IMR-90 (cell line): ENCODE data around the gene HHATL. TPM values are rescaled to one million over a fixed set of nuclear protein-coding genes. Genes with fewer than 3 reads are reported as not detected.

Source experiments
- ATAC-seq: fragments of 200-7000 bp; cut with Tn5 transposase; 2 replicates; pipeline ENCODE4 v1.9.1; 2020; ENCODE audit warnings: low read depth, mild to moderate bottlenecking, moderate library complexity
- BruUV-seq: library from RNA; stranded (reverse); fragments of 400-500 nt; replicated peaks from 2 replicates; lab custom pipeline; 2021; lab: Mats Ljungman, UMichigan
- CTCF ChIA-PET: fragments of 300-600 bp; formaldehyde crosslinking; extraction: SDS; loops from one replicate; lab custom pipeline; 2021; ENCODE audit warnings: antibody characterized with exemption; lab: Yijun Ruan, JAX
- POLR2A ChIA-PET: fragments of 300-600 bp; sonication (Branson Sonifier 250); formaldehyde crosslinking; loops from one replicate; lab custom pipeline; 2022; ENCODE audit warnings: antibody characterized with exemption; ENCODE audit not compliant: unreplicated experiment; lab: Charles Lee
- DNase-seq: peaks from one replicate; pipeline ENCODE4 v3.0.0; 2013
- H2AFZ ChIP-seq: replicated peaks from 2 replicates; pipeline ENCODE3; 2013; ENCODE audit warnings: low read length, mild to moderate bottlenecking; ENCODE audit not compliant: poor library complexity
- H2AK5ac ChIP-seq: 2 replicates; pipeline ENCODE4 v1.6.1; 2013; ENCODE audit warnings: low read depth, low read length, inconsistent platforms
- H2AK9ac ChIP-seq: replicated peaks from 2 replicates; pipeline ENCODE3; 2013; ENCODE audit warnings: mild to moderate bottlenecking, low read depth, low read length, moderate library complexity; ENCODE audit not compliant: poor library complexity
- H2BK120ac ChIP-seq: 2 replicates; pipeline ENCODE4 v1.6.1; 2013; ENCODE audit warnings: low read depth, low read length, inconsistent platforms
- H2BK15ac ChIP-seq: 3 replicates; pipeline ENCODE4 v1.6.1; 2013; ENCODE audit warnings: low read depth, low read length, inconsistent platforms
- H2BK20ac ChIP-seq: 2 replicates; pipeline ENCODE4 v1.6.1; 2013; ENCODE audit warnings: low read depth, mild to moderate bottlenecking, inconsistent platforms, low read length, moderate library complexity
- H2BK5ac ChIP-seq: 2 replicates; pipeline ENCODE4 v1.6.1; 2013; ENCODE audit warnings: mild to moderate bottlenecking, low read depth, low read length, inconsistent platforms; ENCODE audit not compliant: poor library complexity, severe bottlenecking
- H3K14ac ChIP-seq: replicated peaks from 2 replicates; pipeline ENCODE4 v1.6.1; 2013; ENCODE audit warnings: low read depth, low read length, inconsistent platforms
- H3K18ac ChIP-seq: 2 replicates; pipeline ENCODE4 v1.6.1; 2013; ENCODE audit warnings: low read depth, low read length, control low read depth
- H3K23ac ChIP-seq: 2 replicates; pipeline ENCODE4 v1.6.1; 2013; ENCODE audit warnings: low read depth, low read length, inconsistent platforms
- H3K27ac ChIP-seq: 2 replicates; pipeline ENCODE4 v1.5.1; 2013; ENCODE audit warnings: mild to moderate bottlenecking, control low read depth, low read length; ENCODE audit not compliant: insufficient read depth
- H3K27me3 ChIP-seq: 2 replicates; pipeline ENCODE4 v1.6.1; 2013; ENCODE audit warnings: low read length; ENCODE audit not compliant: control insufficient read depth, insufficient read depth
- H3K36me3 ChIP-seq: 2 replicates; pipeline ENCODE4 v1.6.1; 2013; ENCODE audit warnings: low read length, mixed read lengths; ENCODE audit not compliant: control insufficient read depth, insufficient read depth
- H3K4ac ChIP-seq: 2 replicates; pipeline ENCODE4 v1.6.1; 2013; ENCODE audit warnings: low read depth, low read length, inconsistent platforms
- H3K4me1 ChIP-seq: 2 replicates; pipeline ENCODE4 v1.6.1; 2013; ENCODE audit warnings: low read length, mixed read lengths; ENCODE audit not compliant: control insufficient read depth, insufficient read depth
- H3K4me2 ChIP-seq: 2 replicates; pipeline ENCODE4 v1.6.1; 2013; ENCODE audit warnings: low read depth, mild to moderate bottlenecking, control low read depth, low read length, moderate library complexity
- H3K4me3 ChIP-seq: 2 replicates; pipeline ENCODE4 v1.5.1; 2013; ENCODE audit warnings: low read depth, mild to moderate bottlenecking, control low read depth, low read length, moderate library complexity; ENCODE audit not compliant: insufficient read depth
- H3K56ac ChIP-seq: 2 replicates; pipeline ENCODE4 v1.6.1; 2013; ENCODE audit warnings: low read length, inconsistent platforms; ENCODE audit not compliant: insufficient read depth; ENCODE audit errors: extremely low read depth
- H3K79me1 ChIP-seq, 2 experiments: 2 replicates each; pipeline ENCODE4 v1.6.1; 2013; ENCODE audit warnings: low read length in 2 of 2, inconsistent platforms in 1 of 2, low read depth in 1 of 2
- H3K9ac ChIP-seq: 2 replicates; pipeline ENCODE4 v1.6.1; 2013; ENCODE audit warnings: low read depth, low read length, control low read depth
- H3K9me1 ChIP-seq: 2 replicates; pipeline ENCODE4 v1.6.1; 2013; ENCODE audit warnings: low read length, inconsistent platforms; ENCODE audit not compliant: insufficient read depth
- H3K9me3 ChIP-seq: 2 replicates; pipeline ENCODE4 v1.6.1; 2013; ENCODE audit warnings: low read length; ENCODE audit not compliant: control insufficient read depth, insufficient read depth
- H4K20me1 ChIP-seq: 2 replicates; pipeline ENCODE4 v1.6.1; 2013; ENCODE audit warnings: low read length, inconsistent platforms; ENCODE audit not compliant: insufficient read depth
- H4K5ac ChIP-seq: 2 replicates; pipeline ENCODE4 v1.6.1; 2013; ENCODE audit warnings: mild to moderate bottlenecking, low read depth, low read length, control low read depth
- H4K8ac ChIP-seq, 2 experiments: 2 replicates each; pipeline ENCODE4 v1.6.1; 2013; ENCODE audit warnings: low read depth in 2 of 2, low read length in 2 of 2, control low read depth in 1 of 2, inconsistent platforms in 1 of 2
- H4K91ac ChIP-seq: 2 replicates; pipeline ENCODE4 v1.6.1; 2013; ENCODE audit warnings: low read depth, low read length, inconsistent platforms; ENCODE audit not compliant: insufficient read depth
- CEBPB ChIP-seq: IDR thresholded peaks from 2 replicates; pipeline ENCODE4 v1.6.1; 2012; ENCODE audit warnings: low read depth, low read length, improper control_type of control experiment
- ELK1 ChIP-seq: fragments of 150-350 bp; IDR thresholded peaks from 2 replicates; pipeline ENCODE4 v1.6.1; 2016; ENCODE audit warnings: low read depth, mild to moderate bottlenecking, low read length, moderate library complexity, borderline replicate concordance
- MAZ ChIP-seq: IDR thresholded peaks from 2 replicates; pipeline ENCODE4 v1.6.1; 2012; ENCODE audit warnings: low read depth, mild to moderate bottlenecking, low read length, improper control_type of control experiment, moderate library complexity, borderline replicate concordance
- POLR2A ChIP-seq: IDR thresholded peaks from 2 replicates; pipeline ENCODE4 v1.6.1; 2012; ENCODE audit warnings: mild to moderate bottlenecking, low read depth, low read length
- WGBS, 2 experiments: methylation state at CpG; one replicate each; pipeline versions ENCODE4 v1.1.5 to v1.1.7; 2013; ENCODE audit warnings: missing lambda C conversion rate in 2 of 2; ENCODE audit not compliant: insufficient read length in 1 of 2; ENCODE audit errors: extremely low coverage in 2 of 2; 5-methylcytosine and 5-hydroxymethylcytosine counted together
- dilution Hi-C: fragments of 300-500 bp; cut with HindIII; formaldehyde crosslinking; loops from one replicate; pipeline ENCODE4 v1.14.3; 2018; ENCODE audit warnings: low sequenced_read_pairs; ENCODE audit not compliant: unreplicated experiment
- in situ Hi-C: fragments of 300-500 bp; cut with MboI; formaldehyde crosslinking; loops from 3 replicates; pipeline ENCODE4 v1.14.3; 2019; ENCODE audit warnings: low sequenced_read_pairs, inconsistent platforms, mixed read lengths
- intact Hi-C: fragments of 100-400 bp; cut with micrococcal nuclease; formaldehyde crosslinking; loops from 2 replicates; pipeline ENCODE4 v1.10.0; 2022
- polyA plus RNA-seq, 3 experiments: library from polyadenylated mRNA; depleted of rRNA; stranded (reverse); fragments of >200 nt; gene quantifications; 2 replicates each; pipeline ENCODE4 v1.2.3, GENCODE V29; 2012; ENCODE audit warnings: low replicate concordance in 1 of 3
- total RNA-seq: library from RNA; depleted of rRNA; stranded (reverse); fragments of >200 nt; gene quantifications from 2 replicates; pipeline ENCODE4 v1.2.3, GENCODE V29; 2012
- TF ChIP-seq, protein P1 (sequence below): fragments of 150-350 bp; IDR thresholded peaks from 2 replicates; pipeline ENCODE4 v1.6.1; 2017; ENCODE audit warnings: mild to moderate bottlenecking, antibody characterized with exemption, low read length, low read depth

Gene HHATL
- total and polyA plus RNA-seq, 2 of the 4 experiments (the other 2 are of a cell fraction) = not detected

DNA sequence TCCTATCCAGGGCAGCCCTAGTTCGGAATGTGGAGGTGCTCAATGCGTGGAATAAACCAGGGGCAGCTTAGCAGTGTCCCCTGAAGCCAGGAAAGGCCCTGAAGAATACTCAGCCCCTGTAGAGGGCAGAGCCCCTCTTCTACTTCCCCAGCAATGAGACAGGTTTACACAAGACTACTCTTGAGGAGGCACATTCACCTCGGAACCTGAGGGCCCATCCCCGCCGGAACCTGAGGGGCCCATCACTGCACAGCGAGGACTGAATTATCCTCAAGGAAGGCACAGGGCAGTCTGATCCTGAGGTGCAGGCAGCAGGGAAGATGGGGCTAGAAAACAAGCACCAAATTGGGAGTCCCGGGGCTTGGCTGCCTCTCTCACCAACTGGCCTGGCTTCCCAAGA is 48.2 kb upstream of the HHATL start:
- Histone ChIP-seq H2BK5ac (no peak overlapping the region), H3K27me3 (peaks cover 5% of the 10 kb centered on the region), H3K14ac (no peak overlapping the region), H4K20me1 (peaks cover 9% of the 10 kb centered on the region), H2AK5ac (no peak overlapping the region), H3K36me3 (no peaks in the 10 kb centered on the region), H4K8ac (no peak overlapping the region), H3K4me2 (no peak overlapping the region), H3K4ac (no peak overlapping the region), H4K5ac (no peak overlapping the region), H3K18ac (no peak overlapping the region), H2AFZ (no peak overlapping the region), H2BK120ac (no peak overlapping the region), H3K9me3 (no peaks in the 10 kb centered on the region), H2BK20ac (no peak overlapping the region), H3K27ac (no peak overlapping the region), H3K4me3 (no peak overlapping the region), H3K4me1 (peaks cover 10% of the 10 kb centered on the region), H4K91ac (no peak overlapping the region), H3K23ac (no peak overlapping the region), H3K56ac (no peak overlapping the region), H2AK9ac (no peak overlapping the region), H3K79me1 (no peaks in the 10 kb centered on the region), H3K9me1 (peaks cover 14% of the 10 kb centered on the region), H2BK15ac (no peak overlapping the region), H3K9ac (no peak overlapping the region)
- in situ Hi-C loops = no loop called here
- intact Hi-C loops = no loop called here
- ChIA-PET POLR2A (interaction anchor here (0.6 kb wide), 1 partner anchor 751 kb away, joined by 4 read pairs; no protein-coding TSS in a partner anchor), CTCF (interaction anchor here (0.7 to 0.8 kb wide), 2 partner anchors 12 to 103 kb away, joined by 3 read pairs; no protein-coding TSS in a partner anchor)
- TF ChIP-seq MAZ = no peak
- no peak for TF ChIP-seq CEBPB
- no peak for TF ChIP-seq ELK1
- TF ChIP-seq, protein P1, sequence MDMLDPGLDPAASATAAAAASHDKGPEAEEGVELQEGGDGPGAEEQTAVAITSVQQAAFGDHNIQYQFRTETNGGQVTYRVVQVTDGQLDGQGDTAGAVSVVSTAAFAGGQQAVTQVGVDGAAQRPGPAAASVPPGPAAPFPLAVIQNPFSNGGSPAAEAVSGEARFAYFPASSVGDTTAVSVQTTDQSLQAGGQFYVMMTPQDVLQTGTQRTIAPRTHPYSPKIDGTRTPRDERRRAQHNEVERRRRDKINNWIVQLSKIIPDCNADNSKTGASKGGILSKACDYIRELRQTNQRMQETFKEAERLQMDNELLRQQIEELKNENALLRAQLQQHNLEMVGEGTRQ = no peak
- no peak for TF ChIP-seq POLR2A
- no TSS peak for BruUV-seq
- 100% methylated on average over 2 of the region's 7 CpGs; no CpG with 5 or more reads in 1 of the 2 experiments for WGBS, 2 experiments
- ATAC-seq (no peak), DNase-seq (no peak)
- dilution Hi-C loops = no loop called here
